Urinary bladder (tissue), 4 donors: Measurements from ENCODE around the gene LSP1. TPM values are rescaled to one million over a fixed set of nuclear protein-coding genes. Genes with fewer than 3 reads are reported as not detected.
"Not testable (repeated sequence)": the region's sequence is repeated elsewhere in the genome, so short reads cannot be mapped to it uniquely, and the experiment has no call there.

Source experiments
- DNase-seq: peaks from one replicate; pipeline ENCODE4 v3.0.0-alpha.2; 2015; ENCODE audit errors: extremely low spot score
- H3K27ac ChIP-seq: one replicate; pipeline ENCODE4 v1.5.1; 2013; ENCODE audit warnings: low read depth, mild to moderate bottlenecking, moderate library complexity
- H3K36me3 ChIP-seq: one replicate; pipeline ENCODE4 v1.6.1; 2013; ENCODE audit warnings: mild to moderate bottlenecking, moderate library complexity; ENCODE audit not compliant: insufficient read depth
- H3K4me1 ChIP-seq: one replicate; pipeline ENCODE4 v1.6.1; 2013; ENCODE audit warnings: mild to moderate bottlenecking, moderate library complexity; ENCODE audit not compliant: insufficient read depth
- H3K4me3 ChIP-seq: one replicate; pipeline ENCODE4 v1.5.1; 2013; ENCODE audit warnings: low read depth, low read length
- whole genome bisulfite sequencing: extraction: QIAGEN DNeasy Blood & Tissue Kit; methylation state at CpG from one replicate; pipeline ENCODE4 v1.1.7; 2013; 5-methylcytosine and 5-hydroxymethylcytosine counted together
- polyA plus RNA-seq: library from polyadenylated mRNA; stranded (reverse); fragments of 200-250 nt; gene quantifications from one replicate; pipeline ENCODE4 v1.2.3, GENCODE V29; 2013
- total RNA-seq: library from RNA; depleted of rRNA; stranded (reverse); fragments of >200 nt; gene quantifications from one replicate; pipeline ENCODE4 v1.2.3, GENCODE V29; 2014
- donor health status: healthy with polysubstance abuse.
- donor health status: healthy.

The LSP1 gene
- total and polyA plus RNA-seq, 2 donors = 50.7 to 160 TPM

DNA sequence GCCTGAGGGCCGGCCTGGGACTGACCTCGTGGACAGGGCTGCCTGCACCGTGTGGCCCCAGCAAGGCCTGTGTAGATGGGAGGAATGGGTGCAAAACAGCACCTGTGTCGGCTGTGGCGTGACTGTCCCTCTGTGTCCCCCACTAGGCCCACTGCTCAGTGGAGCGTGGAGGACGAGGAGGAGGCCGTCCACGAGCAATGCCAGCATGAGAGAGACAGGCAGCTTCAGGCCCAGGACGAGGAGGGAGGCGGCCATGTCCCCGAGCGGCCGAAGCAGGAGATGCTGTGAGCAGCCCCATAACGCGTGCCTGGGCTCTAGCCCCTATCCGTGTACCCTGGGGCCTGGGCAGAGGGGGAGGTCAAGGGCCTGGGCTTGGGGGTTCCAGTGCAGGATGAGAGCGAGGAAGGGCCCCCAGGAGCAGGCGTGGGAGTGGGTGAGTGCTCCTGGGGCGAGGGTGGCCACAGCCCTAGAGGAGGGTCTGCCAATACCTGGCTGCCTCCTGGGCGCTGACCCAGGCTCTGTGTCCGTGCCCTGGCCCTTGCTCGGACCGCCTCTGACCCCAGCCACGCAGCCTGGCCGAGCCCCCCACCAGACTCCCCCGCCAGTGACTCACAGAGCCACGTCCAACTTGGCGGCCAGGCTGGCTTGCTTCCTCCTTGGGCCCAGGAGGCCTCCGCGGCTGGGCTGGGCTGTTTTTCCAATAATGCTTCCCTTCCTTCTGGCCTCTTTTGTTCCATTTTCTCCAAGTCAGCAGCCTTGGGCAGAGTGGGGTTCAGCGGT lies 27.2 kb downstream of the LSP1 start:
- no peaks in the 10 kb centered on the region for H3K36me3 ChIP-seq
- no peaks in the 10 kb centered on the region for H3K4me1 ChIP-seq
- H3K4me3 ChIP-seq = no peak overlapping the region
- 62% methylated on average over 32 of the region's 32 CpGs for WGBS
- H3K27ac ChIP-seq = peak overlapping the region; percentile 83
- DNase-seq = no peak

DNA sequence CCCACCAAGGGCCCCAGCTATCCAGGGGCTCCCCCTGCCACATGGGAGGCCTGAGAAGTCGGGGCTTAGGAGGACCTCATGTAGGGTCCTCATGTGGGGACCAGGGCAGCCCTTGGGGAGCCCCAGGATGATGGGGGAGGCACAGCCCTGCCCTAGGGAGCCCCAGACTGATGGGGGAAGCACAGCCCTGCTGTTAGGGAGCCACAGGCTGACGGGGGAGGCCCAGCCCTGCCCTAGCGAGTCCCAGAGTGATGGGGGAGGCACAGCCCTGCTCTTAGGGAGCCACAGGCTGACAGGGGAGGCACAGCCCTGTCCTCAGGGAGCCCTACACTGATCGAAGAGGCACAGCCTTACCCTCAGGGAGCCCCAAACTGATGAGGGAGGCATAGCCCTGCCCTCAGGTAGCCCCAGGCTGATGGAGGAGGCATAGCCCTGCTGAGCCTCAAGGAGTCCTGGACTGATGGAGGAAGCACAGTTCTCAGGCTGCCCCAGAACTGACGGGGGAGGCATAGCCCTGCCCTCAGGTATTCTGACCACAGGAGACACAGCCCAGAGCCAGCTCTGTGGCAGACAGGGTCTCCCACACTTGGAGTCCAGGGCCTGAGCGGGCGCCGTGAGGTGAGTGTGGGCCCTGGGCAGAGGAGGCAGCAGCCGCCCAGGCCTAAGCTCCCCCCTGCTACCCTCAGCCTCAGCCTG lies 28.0 kb downstream of the LSP1 start:
- DNase-seq = no peak
- no peaks in the 10 kb centered on the region for H3K36me3 ChIP-seq
- no peak overlapping the region for H3K4me3 ChIP-seq
- H3K27ac ChIP-seq = peak overlapping the region; percentile 83
- WGBS = 76% methylated on average over 9 of the region's 9 CpGs
- H3K4me1 ChIP-seq = no peaks in the 10 kb centered on the region

DNA sequence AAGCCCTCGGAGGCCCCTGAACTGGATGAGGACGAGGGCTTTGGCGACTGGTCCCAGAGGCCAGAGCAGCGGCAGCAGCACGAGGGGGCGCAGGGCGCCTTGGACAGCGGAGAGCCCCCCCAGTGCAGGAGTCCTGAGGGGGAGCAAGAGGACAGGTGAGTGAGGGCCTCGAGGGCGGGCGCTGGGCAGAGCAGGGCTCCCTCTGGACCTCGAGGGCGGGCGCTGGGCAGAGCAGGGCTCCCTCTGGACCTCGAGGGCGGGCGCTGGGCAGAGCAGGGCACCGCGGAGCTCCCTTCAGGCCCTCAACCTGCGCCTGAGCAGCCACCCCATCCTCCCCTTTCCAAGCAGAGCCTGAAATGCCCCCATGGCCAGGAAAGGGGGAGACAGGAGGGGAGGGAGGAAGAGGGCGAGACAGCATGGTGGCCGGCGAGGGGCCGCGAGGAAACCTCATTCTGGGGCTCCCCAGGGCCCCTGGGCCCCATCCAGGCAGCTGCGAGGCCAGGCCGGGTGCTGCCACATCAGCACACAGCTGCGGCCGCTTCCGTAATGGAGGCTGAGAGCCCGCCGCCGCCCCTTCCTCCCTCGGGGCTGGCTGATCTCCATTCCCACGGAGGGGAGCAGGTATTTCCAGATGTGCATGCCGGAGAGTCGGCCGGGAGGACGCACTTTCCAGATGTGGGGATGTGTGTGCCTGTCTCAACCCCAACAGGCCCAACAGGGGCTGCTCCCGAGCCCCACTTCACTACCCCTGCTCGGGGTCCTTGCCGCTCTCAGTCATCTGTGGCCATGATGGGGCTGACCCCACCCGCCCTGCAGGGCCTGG lies 28.8 kb downstream of the LSP1 start:
- H3K4me1 ChIP-seq = no peaks in the 10 kb centered on the region

DNA sequence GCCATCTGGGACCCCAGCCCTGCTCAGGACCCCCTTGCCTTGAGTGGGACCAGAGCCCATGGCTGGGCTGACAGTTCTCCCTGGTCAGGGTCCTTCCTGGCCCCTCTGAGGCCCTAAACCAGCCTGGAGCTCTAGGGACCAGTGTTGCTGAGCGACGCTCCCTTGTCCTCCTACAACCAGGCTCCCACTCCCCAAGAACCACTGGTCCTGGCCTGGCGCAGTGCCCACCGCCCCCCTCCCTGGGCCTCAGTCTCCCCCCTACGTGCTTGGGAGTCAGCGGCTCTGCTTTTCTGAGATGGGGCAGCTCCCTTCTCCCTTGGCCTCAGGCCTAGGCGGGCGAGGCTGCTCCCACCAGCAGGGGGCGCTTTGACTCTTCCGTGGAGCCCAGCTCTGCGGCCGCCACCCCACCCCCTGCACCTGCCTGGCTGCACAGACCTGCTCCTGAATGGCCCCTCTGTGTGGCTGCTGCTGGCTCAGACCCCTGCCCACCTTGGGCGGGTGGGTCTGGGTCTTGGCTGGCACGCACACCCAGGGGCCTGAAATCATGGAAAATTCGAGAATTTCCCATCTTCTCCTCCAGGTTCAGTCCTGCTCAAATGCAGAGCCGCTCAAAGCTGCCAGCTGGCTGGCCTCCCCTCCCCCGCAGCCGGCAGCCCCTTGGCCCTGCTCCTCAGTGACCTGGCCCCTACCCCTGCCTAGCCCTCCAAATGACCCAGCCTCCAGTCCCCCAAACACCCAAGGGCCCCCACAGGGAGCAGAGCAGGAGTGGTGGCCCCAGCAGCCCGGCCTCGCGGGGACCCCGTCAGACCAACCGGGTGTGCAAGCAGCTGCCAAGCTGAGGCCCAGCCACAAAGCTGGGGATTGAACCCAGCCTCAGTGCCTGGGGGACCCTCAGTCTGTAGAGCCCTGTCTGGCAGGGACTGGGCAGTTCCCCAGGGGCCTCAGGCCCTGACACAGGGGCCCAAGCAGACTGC lies 29.7 kb downstream of the LSP1 start:
- Histone ChIP-seq H3K4me1 (no peaks in the 10 kb centered on the region), H3K4me3 (no peak overlapping the region), H3K36me3 (peaks cover 1% of the 10 kb centered on the region), H3K27ac (peak overlapping the region; percentile 42)
- no peak for DNase-seq
- WGBS = 33% methylated on average over 23 of the region's 23 CpGs

More for the DNA sequence above, 28.8 kb downstream of the LSP1 start:
- peak overlapping the region; percentile 83 for H3K27ac ChIP-seq
- H3K36me3 ChIP-seq = no peaks in the 10 kb centered on the region
- WGBS = 64% methylated on average over 43 of the region's 43 CpGs
- no peak overlapping the region for H3K4me3 ChIP-seq
- no peak for DNase-seq

DNA sequence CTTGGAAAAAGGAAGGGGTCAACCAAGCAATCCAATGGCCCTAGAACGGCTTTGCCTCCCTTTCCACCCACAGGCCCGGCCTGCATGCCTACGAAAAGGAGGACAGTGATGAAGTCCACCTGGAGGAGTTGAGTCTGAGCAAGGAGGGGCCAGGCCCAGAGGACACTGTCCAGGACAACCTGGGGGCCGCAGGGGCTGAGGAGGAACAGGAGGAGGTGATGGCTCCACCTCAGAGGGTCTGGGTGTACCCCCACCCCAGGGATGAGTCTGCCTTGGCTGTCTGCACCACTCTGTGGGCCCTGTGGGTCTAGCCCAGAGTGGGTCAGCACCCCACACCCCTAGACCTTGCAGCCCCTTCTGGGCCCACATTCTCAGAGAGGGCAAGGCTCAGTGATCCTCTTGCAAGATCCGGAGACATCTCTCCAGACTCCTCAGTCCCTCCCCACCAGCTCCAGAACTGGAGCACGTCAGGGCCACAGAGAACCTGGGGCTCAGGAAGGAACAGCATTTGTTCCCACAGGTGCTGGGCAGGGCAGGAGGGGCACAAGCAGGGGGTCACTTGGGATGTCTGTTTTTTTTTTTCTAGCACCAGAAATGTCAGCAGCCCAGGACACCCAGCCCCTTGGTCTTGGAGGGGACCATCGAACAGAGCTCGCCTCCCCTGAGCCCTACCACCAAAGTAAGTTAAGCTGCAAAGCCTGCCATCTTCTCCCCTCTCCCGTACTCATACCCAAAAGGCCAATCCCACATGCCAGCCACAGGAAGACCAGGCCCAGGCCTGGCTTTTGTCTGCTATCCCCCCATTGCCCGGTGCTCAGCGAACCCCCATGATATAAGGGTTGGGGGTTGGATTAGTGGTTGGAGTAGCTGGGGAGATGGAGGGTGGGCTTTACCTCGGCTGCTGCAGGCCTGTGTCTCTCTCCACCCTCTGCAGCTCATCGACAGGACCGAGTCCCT lies 30.7 kb downstream of the LSP1 start:
- no peak overlapping the region for H3K4me3 ChIP-seq
- H3K27ac ChIP-seq = no peak overlapping the region
- DNase-seq = no peak
- H3K4me1 ChIP-seq = no peaks in the 10 kb centered on the region
- 85% methylated on average over 14 of the region's 14 CpGs for WGBS
- peaks cover 1% of the 10 kb centered on the region for H3K36me3 ChIP-seq

DNA sequence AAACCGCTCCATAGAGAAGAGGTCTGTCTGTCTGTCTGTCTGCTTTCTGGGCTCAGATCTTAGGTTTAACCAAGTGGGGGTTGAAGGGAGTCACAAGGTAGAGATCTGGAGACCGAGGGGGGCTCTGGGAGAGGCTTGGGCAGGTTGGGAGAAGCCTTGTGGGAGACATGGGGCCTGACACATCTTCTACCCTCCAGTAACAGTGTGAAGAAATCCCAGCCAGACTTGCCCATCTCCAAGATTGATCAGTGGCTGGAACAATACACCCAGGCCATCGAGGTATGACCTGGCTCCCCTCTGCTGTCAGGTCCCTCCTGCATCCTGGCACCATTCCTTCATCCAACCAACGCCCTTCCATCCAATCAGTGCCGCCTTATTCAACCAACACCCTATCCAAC lies 31.4 kb downstream of the LSP1 start:
- no peak overlapping the region for H3K27ac ChIP-seq
- H3K4me3 ChIP-seq = no peak overlapping the region
- 93% methylated on average over 5 of the region's 5 CpGs for WGBS
- no peaks in the 10 kb centered on the region for H3K4me1 ChIP-seq
- DNase-seq = no peak
- H3K36me3 ChIP-seq = peaks cover 1% of the 10 kb centered on the region

DNA sequence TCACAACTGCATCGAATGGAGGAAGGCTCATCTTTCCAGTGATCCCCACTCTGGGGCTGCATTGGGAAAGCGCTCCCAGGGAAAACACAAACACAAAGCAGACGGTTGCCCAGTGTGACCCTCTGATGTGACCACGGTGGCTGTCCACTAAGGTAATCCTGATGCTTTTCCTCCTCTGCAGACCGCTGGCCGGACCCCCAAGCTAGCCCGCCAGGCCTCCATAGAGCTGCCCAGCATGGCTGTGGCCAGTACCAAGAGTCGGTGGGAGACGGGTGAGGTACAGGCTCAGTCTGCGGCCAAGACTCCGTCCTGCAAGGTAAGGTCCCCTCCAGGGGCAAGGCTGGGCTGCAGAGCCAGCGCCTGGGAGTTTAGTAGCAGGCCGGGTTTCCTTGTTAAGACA lies 33.7 kb downstream of the LSP1 start:
- WGBS = 91% methylated on average over 13 of the region's 13 CpGs
- H3K4me1 ChIP-seq, H3K36me3 ChIP-seq, H3K4me3 ChIP-seq, H3K27ac ChIP-seq, DNase-seq: not testable (repeated sequence)

DNA sequence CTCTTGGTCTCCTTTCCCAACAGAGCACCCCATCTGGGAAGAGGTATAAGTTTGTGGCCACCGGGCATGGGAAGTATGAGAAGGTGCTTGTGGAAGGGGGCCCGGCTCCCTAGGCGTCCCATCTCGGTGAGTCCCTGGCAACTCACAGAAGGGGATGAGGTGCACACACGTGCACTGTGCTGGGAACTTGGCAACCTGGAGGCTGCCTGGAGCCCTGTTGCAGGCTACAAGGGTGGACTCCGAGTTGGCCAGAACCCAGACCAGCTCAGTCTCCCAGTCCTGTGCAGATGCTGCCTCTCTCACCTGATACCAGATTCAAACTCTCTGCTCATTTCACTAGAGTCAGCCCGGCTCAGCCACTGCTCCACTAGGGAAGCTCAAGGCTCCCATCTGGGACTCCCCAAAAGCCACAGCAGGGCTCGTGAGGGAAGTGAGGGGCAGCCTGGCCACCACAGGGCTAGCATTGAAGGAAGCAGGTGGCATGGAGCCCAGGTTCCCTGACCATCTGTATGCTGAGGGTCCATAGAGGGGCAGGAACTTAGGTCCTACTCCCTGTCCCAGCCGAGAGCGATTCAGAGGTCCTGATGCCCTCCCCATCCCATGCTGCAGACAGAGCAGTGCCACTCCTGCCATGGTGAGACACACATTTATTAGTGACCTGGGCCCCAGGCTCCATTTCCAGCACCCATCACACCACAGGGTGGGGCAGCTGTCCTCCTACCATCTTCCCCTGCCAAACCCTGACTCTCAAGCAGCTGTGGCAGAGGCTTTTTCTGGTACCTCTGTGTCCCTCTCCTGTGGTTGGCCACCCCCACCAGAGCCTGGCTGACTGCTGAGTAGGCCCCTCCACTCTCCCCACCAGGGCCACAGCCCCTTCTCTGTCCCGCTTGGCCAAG lies 34.8 kb downstream of the LSP1 start:
- Histone ChIP-seq H3K27ac (peak overlapping the region; percentile 46), H3K4me3 (no peak overlapping the region), H3K4me1 (no peaks in the 10 kb centered on the region), H3K36me3 (peaks cover 1% of the 10 kb centered on the region)
- no peak for DNase-seq
- 85% methylated on average over 11 of the region's 11 CpGs for WGBS

DNA sequence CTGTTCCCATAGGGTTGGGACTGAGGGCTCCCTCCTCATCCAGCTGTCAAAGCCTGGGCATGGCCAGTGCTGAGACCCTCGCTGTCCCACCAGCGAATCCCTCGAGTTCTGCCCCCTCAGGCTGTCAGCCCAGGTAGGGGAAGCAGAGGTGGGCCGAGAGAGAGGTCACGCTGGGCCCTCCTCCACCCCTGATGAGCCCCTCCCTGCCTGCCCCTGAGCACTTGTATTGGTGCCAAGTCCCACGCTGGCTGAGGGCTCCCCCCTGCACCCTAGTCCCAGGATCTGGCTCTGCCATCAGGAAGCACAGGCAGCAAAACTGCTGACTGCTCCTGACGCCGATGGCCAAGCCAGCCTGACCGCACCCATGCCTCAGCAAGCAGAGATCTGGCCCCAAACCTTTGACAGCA lies 35.5 kb downstream of the LSP1 start:
- Histone ChIP-seq H3K4me1 (no peaks in the 10 kb centered on the region), H3K4me3 (no peak overlapping the region), H3K36me3 (peaks cover 1% of the 10 kb centered on the region), H3K27ac (peak overlapping the region; percentile 46)
- no peak for DNase-seq
- WGBS = 61% methylated on average over 9 of the region's 9 CpGs

DNA sequence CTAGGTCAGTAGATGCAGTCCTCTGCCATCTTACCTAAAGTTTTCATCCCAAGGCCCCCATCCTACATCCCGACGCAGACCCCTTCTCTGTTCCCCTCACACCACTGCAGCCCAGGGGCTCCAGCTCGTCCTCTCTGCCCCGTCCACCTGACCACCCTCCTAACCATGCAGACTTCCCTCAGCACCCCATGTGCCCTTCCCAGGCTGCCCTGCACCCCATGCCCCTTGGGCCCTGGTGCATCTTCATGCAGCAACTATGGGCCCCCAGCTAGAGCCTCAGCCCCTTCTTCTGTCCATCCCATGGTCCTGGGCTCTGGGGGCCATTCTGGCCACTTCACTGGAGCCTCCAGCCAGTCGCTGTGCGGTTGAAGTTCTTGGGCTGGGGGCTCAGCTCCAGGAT lies 35.9 kb downstream of the LSP1 start:
- no peaks in the 10 kb centered on the region for H3K4me1 ChIP-seq
- peak overlapping the region; percentile 46 for H3K27ac ChIP-seq
- H3K4me3 ChIP-seq = no peak overlapping the region
- 89% methylated on average over 6 of the region's 6 CpGs for WGBS
- peaks cover 1% of the 10 kb centered on the region for H3K36me3 ChIP-seq
- no peak for DNase-seq

DNA sequence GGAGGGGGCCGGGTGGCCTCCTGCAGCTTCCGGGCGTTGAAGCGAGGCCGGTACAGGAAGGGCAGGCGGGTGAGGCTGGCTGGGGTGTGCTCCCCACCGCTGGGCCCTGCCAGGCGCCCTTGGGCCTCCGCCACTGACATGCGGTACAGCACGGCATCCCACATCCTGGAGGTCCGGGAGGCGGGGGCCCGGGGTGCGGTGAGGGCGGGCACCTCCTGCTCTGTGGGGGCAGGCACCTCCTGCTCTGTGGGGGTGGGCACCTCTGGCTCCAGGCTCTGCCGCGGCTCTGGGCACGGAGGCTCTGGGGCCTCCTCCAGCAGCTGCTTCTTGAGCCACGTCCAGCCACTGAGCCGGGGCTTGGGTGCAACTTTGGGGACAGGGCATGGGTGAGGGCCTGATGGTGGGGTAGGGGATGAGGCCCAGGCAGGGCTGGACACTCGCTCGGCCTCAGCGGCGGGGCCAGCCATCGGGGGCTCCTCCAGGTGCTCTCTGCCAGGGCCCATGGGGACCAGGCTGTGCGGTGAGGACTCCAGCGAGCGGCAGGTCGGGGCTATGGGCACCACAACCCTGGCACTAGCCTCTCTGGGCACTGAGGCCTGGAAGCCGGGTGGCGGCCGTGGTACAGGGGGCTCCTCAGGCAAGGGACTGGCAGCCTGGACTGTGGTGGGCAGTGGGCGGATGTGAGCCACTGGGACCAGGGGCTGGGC lies 36.5 kb downstream of the LSP1 start:
- DNase-seq = no peak
- WGBS = 76% methylated on average over 34 of the region's 34 CpGs

More for the DNA sequence above, 36.5 kb downstream of the LSP1 start:
- no peaks in the 10 kb centered on the region for H3K4me1 ChIP-seq
- peaks cover 1% of the 10 kb centered on the region for H3K36me3 ChIP-seq
- no peak overlapping the region for H3K4me3 ChIP-seq
- H3K27ac ChIP-seq = no peak overlapping the region
